Measurements from ENCODE around the gene HM13. TPM values are rescaled to one million over a fixed set of nuclear protein-coding genes. Genes with fewer than 3 reads are reported as not detected.

Gene HM13
- total and polyA plus RNA-seq, 2 of the 4 experiments (the other 2 are of a cell fraction): 53.2 to 203 TPM

- Histone ChIP-seq H3K27ac (ENCODE audit: insufficient read depth, low read length) (peak overlapping the region; percentile 87), H4K5ac (ENCODE audit: low read depth, low read length) (no peak overlapping the region), H3K23ac (ENCODE audit: low read depth, low read length) (peak overlapping the region; percentile 65), H3K4me3 (ENCODE audit: insufficient read depth, low read depth, low read length) (peak overlapping the region; percentile 66), H3K36me3 (ENCODE audit: control insufficient read depth, insufficient read depth, low read length) (peaks cover 1% of the 10 kb centered on the region; the same call in 1 of the 2 replicates), H3K14ac (replicated peaks; ENCODE audit: low read depth, low read length) (peak overlapping the region; percentile 53), H3K9me1 (ENCODE audit: insufficient read depth, low read length) (no peaks in the 10 kb centered on the region), H3K9ac (ENCODE audit: low read depth, low read length) (peak overlapping the region; percentile 79), H3K27me3 (ENCODE audit: control insufficient read depth, insufficient read depth, low read length) (no peaks in the 10 kb centered on the region), H2BK120ac (ENCODE audit: low read depth, low read length) (peak overlapping the region; percentile 85), H2BK20ac (ENCODE audit: low read depth, low read length) (peak overlapping the region; percentile 73; the same call in 1 of the 2 replicates), H3K9me3 (ENCODE audit: control insufficient read depth, insufficient read depth, low read length) (no peaks in the 10 kb centered on the region), H2AK9ac (replicated peaks; ENCODE audit: low read depth, low read length, poor library complexity) (peak overlapping the region; percentile 35), H2BK5ac (ENCODE audit: low read depth, low read length, poor library complexity, severe bottlenecking) (peak overlapping the region; percentile 75), H3K4me2 (ENCODE audit: low read depth, low read length) (peak overlapping the region; percentile 84), H3K56ac (ENCODE audit: extremely low read depth, insufficient read depth, low read length) (peak overlapping the region; percentile 99), H4K8ac (ENCODE audit: low read depth in 2 of 2, low read length in 2 of 2) (peak overlapping the region; percentile 87 to 88), H4K20me1 (ENCODE audit: insufficient read depth, low read length) (peaks cover 18% of the 10 kb centered on the region), H3K79me1 (ENCODE audit: low read depth in 1 of 2, low read length in 2 of 2) (peaks cover 0 to 17% of the 10 kb centered on the region in 2 experiments; a peak in 2 of 4 replicates), H4K91ac (ENCODE audit: insufficient read depth, low read depth, low read length) (peak overlapping the region; percentile 85), H3K4ac (ENCODE audit: low read depth, low read length) (peak overlapping the region; percentile 84), H2BK15ac (ENCODE audit: low read depth, low read length) (peak overlapping the region; percentile 7; the same call in 1 of the 3 replicates), H3K4me1 (ENCODE audit: control insufficient read depth, insufficient read depth, low read length) (peaks cover 21% of the 10 kb centered on the region), H3K18ac (ENCODE audit: low read depth, low read length) (peak overlapping the region; percentile 27; the same call in 1 of the 2 replicates), H2AK5ac (ENCODE audit: low read depth, low read length) (peak overlapping the region; percentile 67), H2AFZ (replicated peaks; ENCODE audit: low read length, poor library complexity) (peak overlapping the region; percentile 85)
- DNase-seq (peak; percentile 96), ATAC-seq (ENCODE audit: low read depth) (peak; percentile 53)
- intact Hi-C loops (cut with micrococcal nuclease): no loop called here
- peak; percentile 33; the same call in 1 of the 2 replicates for TF ChIP-seq NFE2L2 (IDR thresholded peaks at IDR 0.05; ENCODE audit: low read depth, low read length)
- no peak for TF ChIP-seq RFX5 (IDR thresholded peaks at IDR 0.05; ENCODE audit: low read depth, low read length)
- no peak for TF ChIP-seq USF2 (IDR thresholded peaks at IDR 0.05; ENCODE audit: low read depth, low read length)
- TF ChIP-seq RCOR1 (IDR thresholded peaks at IDR 0.05; ENCODE audit: insufficient replicate concordance, low read length): peak; percentile 30
- TF ChIP-seq, protein P1, sequence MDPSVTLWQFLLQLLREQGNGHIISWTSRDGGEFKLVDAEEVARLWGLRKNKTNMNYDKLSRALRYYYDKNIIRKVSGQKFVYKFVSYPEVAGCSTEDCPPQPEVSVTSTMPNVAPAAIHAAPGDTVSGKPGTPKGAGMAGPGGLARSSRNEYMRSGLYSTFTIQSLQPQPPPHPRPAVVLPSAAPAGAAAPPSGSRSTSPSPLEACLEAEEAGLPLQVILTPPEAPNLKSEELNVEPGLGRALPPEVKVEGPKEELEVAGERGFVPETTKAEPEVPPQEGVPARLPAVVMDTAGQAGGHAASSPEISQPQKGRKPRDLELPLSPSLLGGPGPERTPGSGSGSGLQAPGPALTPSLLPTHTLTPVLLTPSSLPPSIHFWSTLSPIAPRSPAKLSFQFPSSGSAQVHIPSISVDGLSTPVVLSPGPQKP (IDR thresholded peaks at IDR 0.05; ENCODE audit: borderline replicate concordance, low read depth, low read length): no peak
- no peak for TF ChIP-seq CEBPB (IDR thresholded peaks at IDR 0.05; ENCODE audit: low read depth, low read length)
- TF ChIP-seq POLR2A (IDR thresholded peaks at IDR 0.05; ENCODE audit: low read depth, low read length): peak; percentile 84
- TF ChIP-seq CTCF (conservative IDR thresholded peaks at IDR 0.05; ENCODE audit: low read depth, low read length): no peak
- peak; percentile 86; the same call in 1 of the 2 replicates for TF ChIP-seq MAZ (IDR thresholded peaks at IDR 0.05; ENCODE audit: borderline replicate concordance, low read depth, low read length)
- no peak for TF ChIP-seq CHD1 (IDR thresholded peaks at IDR 0.05; ENCODE audit: low read depth, low read length)
- no peak for TF ChIP-seq SMC3 (IDR thresholded peaks at IDR 0.05; ENCODE audit: low read depth, low read length)
- no peak for TF ChIP-seq RAD21 (IDR thresholded peaks at IDR 0.05; ENCODE audit: low read length)
- no peak for TF ChIP-seq BHLHE40 (IDR thresholded peaks at IDR 0.05; ENCODE audit: low read depth, low read length)
- TF ChIP-seq FOS (IDR thresholded peaks at IDR 0.05; ENCODE audit: low read depth, low read length): peak; percentile 72
- in situ Hi-C loops (cut with MboI; ENCODE audit: low sequenced_read_pairs): no loop called here
- dilution Hi-C loops (cut with HindIII; ENCODE audit: low sequenced_read_pairs, unreplicated experiment): no loop called here
- ChIA-PET CTCF (interaction anchor here (1.1 to 2.5 kb wide), 4 partner anchors 9 to 44 kb away, joined by 4 to 12 read pairs (median 8); no protein-coding TSS in a partner anchor), POLR2A (ENCODE audit: unreplicated experiment) (interaction anchor here (1.7 kb wide), 1 partner anchor 8 kb away, joined by 8 read pairs; no protein-coding TSS in a partner anchor)
- no TSS peak for BruUV-seq (replicated peaks)
- 0% methylated on average over 27 of the region's 43 CpGs; no CpG with 5 or more reads in 1 of the 2 experiments for WGBS, 2 experiments (ENCODE audit: extremely low coverage in 2 of 2, insufficient read length in 1 of 2)
These were observed 89.8 kb downstream of the HM13 start for GRCh38 chr20:31603822-31604566.

All from IMR-90 (cell line).